ENCODE results near the gene CRB2.

The CRB2 gene

GRCh38 chr9:123407217-123407851, 51.3 kb downstream of the CRB2 start:
- Histone ChIP-seq H3K27me3 (ENCODE audit: control insufficient read depth, low read length) (no peaks in the 10 kb centered on the region), H4K20me1 (ENCODE audit: control insufficient read depth, insufficient read depth, low read depth, low read length) (no peaks in the 10 kb centered on the region), H3K36me3 (ENCODE audit: control insufficient read depth, low read length) (no peaks in the 10 kb centered on the region), H3K4me1 (ENCODE audit: control insufficient read depth, low read length) (no peaks in the 10 kb centered on the region), H3K79me2 (ENCODE audit: control insufficient read depth, low read length) (no peaks in the 10 kb centered on the region), H3K9me3 (ENCODE audit: control insufficient read depth, insufficient read depth, low read length) (no peaks in the 10 kb centered on the region), H3K27ac (ENCODE audit: low read depth, low read length) (no peak overlapping the region), H3K9me2 (replicated peaks; ENCODE audit: control insufficient read depth, low read length) (no peaks in the 10 kb centered on the region), H3K4me3 (ENCODE audit: low read length) (no peak overlapping the region), H3F3A (ENCODE audit: control insufficient read depth, insufficient read depth) (no peaks in the 10 kb centered on the region), H3K4me2 (ENCODE audit: low read length) (no peak overlapping the region)
- no peak for TF ChIP-seq CTCF (IDR thresholded peaks at IDR 0.05; ENCODE audit: low read depth, low read length, poor library complexity, severe bottlenecking)
- TF ChIP-seq EZH2phosphoT487 (IDR thresholded peaks at IDR 0.05; ENCODE audit: borderline replicate concordance, low read length): no peak

- Histone ChIP-seq H4K20me1 (ENCODE audit: control insufficient read depth, insufficient read depth, low read depth, low read length) (no peaks in the 10 kb centered on the region), H3K4me1 (ENCODE audit: control insufficient read depth, low read length) (no peaks in the 10 kb centered on the region), H3K36me3 (ENCODE audit: control insufficient read depth, low read length) (no peaks in the 10 kb centered on the region), H3K4me3 (ENCODE audit: low read length) (no peak overlapping the region), H3K27ac (ENCODE audit: low read depth, low read length) (no peak overlapping the region), H3K9me2 (replicated peaks; ENCODE audit: control insufficient read depth, low read length) (no peaks in the 10 kb centered on the region), H3F3A (ENCODE audit: control insufficient read depth, insufficient read depth) (no peaks in the 10 kb centered on the region), H3K27me3 (ENCODE audit: control insufficient read depth, low read length) (no peaks in the 10 kb centered on the region), H3K9me3 (ENCODE audit: control insufficient read depth, insufficient read depth, low read length) (no peaks in the 10 kb centered on the region), H3K79me2 (ENCODE audit: control insufficient read depth, low read length) (no peaks in the 10 kb centered on the region), H3K4me2 (ENCODE audit: low read length) (no peak overlapping the region)
- TF ChIP-seq CTCF (IDR thresholded peaks at IDR 0.05; ENCODE audit: low read depth, low read length, poor library complexity, severe bottlenecking) (no peak), EZH2phosphoT487 (IDR thresholded peaks at IDR 0.05; ENCODE audit: borderline replicate concordance, low read length) (no peak)
Measured at GRCh38 chr9:123408313-123409262, 52.6 kb downstream of the CRB2 start.

- no peak overlapping the region for H3K4me2 ChIP-seq (ENCODE audit: low read length)
- no peaks in the 10 kb centered on the region for H3K36me3 ChIP-seq (ENCODE audit: control insufficient read depth, low read length)
- TF ChIP-seq EZH2phosphoT487 (IDR thresholded peaks at IDR 0.05; ENCODE audit: borderline replicate concordance, low read length) (no peak), CTCF (IDR thresholded peaks at IDR 0.05; ENCODE audit: low read depth, low read length, poor library complexity, severe bottlenecking) (no peak)
- no peaks in the 10 kb centered on the region for H3K27me3 ChIP-seq (ENCODE audit: control insufficient read depth, low read length)
- no peaks in the 10 kb centered on the region for H3K9me2 ChIP-seq (replicated peaks; ENCODE audit: control insufficient read depth, low read length)
- H3K4me1 ChIP-seq (ENCODE audit: control insufficient read depth, low read length): no peaks in the 10 kb centered on the region
- no peaks in the 10 kb centered on the region for H3F3A ChIP-seq (ENCODE audit: control insufficient read depth, insufficient read depth)
- H3K27ac ChIP-seq (ENCODE audit: low read depth, low read length): no peak overlapping the region
- no peaks in the 10 kb centered on the region for H3K79me2 ChIP-seq (ENCODE audit: control insufficient read depth, low read length)
- no peaks in the 10 kb centered on the region for H4K20me1 ChIP-seq (ENCODE audit: control insufficient read depth, insufficient read depth, low read depth, low read length)
- H3K9me3 ChIP-seq (ENCODE audit: control insufficient read depth, insufficient read depth, low read length): no peaks in the 10 kb centered on the region
- no peak overlapping the region for H3K4me3 ChIP-seq (ENCODE audit: low read length)
Measured at GRCh38 chr9:123410281-123410910, 54.4 kb downstream of the CRB2 start.
